Measurements from ENCODE around the gene INPP4A. TPM values are rescaled to one million over a fixed set of nuclear protein-coding genes. Genes with fewer than 3 reads are reported as not detected.

INPP4A gene
- total RNA-seq, 1 donor: 26.8 TPM

GRCh38 chr2:98570356-98570755, 125.7 kb downstream of the INPP4A start:
- TF ChIP-seq CTCF (IDR thresholded peaks at IDR 0.05; ENCODE audit: insufficient read depth, low read depth, low read length): no peak
- no peak for DNase-seq (ENCODE audit: low read depth)
- H3K4me3 ChIP-seq (ENCODE audit: low read depth, low read length): no peak overlapping the region

GRCh38 chr2:98571121-98571701, 126.6 kb downstream of the INPP4A start:
- DNase-seq (ENCODE audit: low read depth): no peak
- no peak for TF ChIP-seq CTCF (IDR thresholded peaks at IDR 0.05; ENCODE audit: insufficient read depth, low read depth, low read length)
- H3K4me3 ChIP-seq (ENCODE audit: low read depth, low read length): no peak overlapping the region

GRCh38 chr2:98571796-98572195, 127.1 kb downstream of the INPP4A start:
- DNase-seq (ENCODE audit: low read depth): no peak
- no peak for TF ChIP-seq CTCF (IDR thresholded peaks at IDR 0.05; ENCODE audit: insufficient read depth, low read depth, low read length)
- H3K4me3 ChIP-seq (ENCODE audit: low read depth, low read length): no peak overlapping the region

- no peak for TF ChIP-seq CTCF (IDR thresholded peaks at IDR 0.05; ENCODE audit: insufficient read depth, low read depth, low read length)
- DNase-seq (ENCODE audit: low read depth): no peak
- no peak overlapping the region for H3K4me3 ChIP-seq (ENCODE audit: low read depth, low read length)
Observed at GRCh38 chr2:98572211-98572610, 127.6 kb downstream of the INPP4A start.

- H3K4me3 ChIP-seq (ENCODE audit: low read depth, low read length): no peak overlapping the region
- TF ChIP-seq CTCF (IDR thresholded peaks at IDR 0.05; ENCODE audit: insufficient read depth, low read depth, low read length): no peak
- no peak for DNase-seq (ENCODE audit: low read depth)
Observed at GRCh38 chr2:98572676-98573075, 128.0 kb downstream of the INPP4A start.

GRCh38 chr2:98573426-98573825, 128.8 kb downstream of the INPP4A start:
- no peak for TF ChIP-seq CTCF (IDR thresholded peaks at IDR 0.05; ENCODE audit: insufficient read depth, low read depth, low read length)
- H3K4me3 ChIP-seq (ENCODE audit: low read depth, low read length): no peak overlapping the region
- DNase-seq (ENCODE audit: low read depth): no peak

- no peak for DNase-seq (ENCODE audit: low read depth)
- H3K4me3 ChIP-seq (ENCODE audit: low read depth, low read length): no peak overlapping the region
- no peak for TF ChIP-seq CTCF (IDR thresholded peaks at IDR 0.05; ENCODE audit: insufficient read depth, low read depth, low read length)
Observed at GRCh38 chr2:98576666-98577312, 132.1 kb downstream of the INPP4A start.

Data from fibroblast of villous mesenchyme (primary cell).